ENCODE data around the gene PCDHGA1. TPM values are rescaled to one million over a fixed set of nuclear protein-coding genes. Genes with fewer than 3 reads are reported as not detected.
"Not testable (repeated sequence)": the region's sequence is repeated elsewhere in the genome, so short reads cannot be mapped to it uniquely, and the experiment has no call there.

PCDHGA1 gene
- total RNA-seq, 2 donors from 2014 or later: 0.31 TPM

DNA sequence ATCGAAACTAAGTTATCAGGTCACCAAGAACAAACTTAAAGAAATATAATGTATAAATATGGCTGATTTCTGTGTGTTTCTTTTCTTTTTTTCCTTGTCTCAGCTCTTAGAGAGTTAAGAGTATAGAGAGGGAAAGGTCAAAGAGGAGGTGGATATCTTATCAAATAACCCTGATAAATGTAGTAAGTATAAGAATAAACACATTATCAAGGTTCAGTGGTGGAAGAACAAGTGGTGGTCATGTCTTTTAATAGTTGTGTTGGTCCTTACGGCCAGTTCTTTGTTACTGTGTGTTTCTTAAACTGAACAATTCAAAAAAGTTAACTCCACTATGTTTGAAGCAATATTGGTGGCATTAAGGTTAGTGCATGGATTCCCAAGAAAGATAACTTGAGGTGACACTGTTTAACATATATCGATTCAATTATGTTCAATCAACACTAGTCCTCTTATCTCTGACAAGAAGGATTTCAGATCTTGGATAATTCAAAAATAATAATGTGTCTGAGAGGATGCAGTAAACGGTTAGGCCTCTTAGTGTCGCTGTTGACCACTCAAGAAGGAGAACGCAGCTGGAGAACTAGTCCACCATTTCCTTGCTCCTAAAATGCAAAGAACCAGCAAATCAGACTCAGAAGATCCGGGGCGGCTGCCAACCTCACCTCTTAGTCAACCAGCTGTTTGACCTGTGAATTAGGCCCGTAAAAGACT lies 13.1 kb downstream of the PCDHGA1 start, which contains the start of gene PCDHGA3:
TSS of gene PCDHGA3 (plus strand) at position 588 of the 711 bp plus-strand sequence. CDS start 205 bp downstream, outside the sequence.
- intact Hi-C loops (cut with DNase I, micrococcal nuclease): loop anchor here in 1 of 2 donors (10.0 kb wide), 1 partner anchor 51 kb away; the partner anchor contains the start of genes PCDHGA8 and PCDHGB5
- ATAC-seq: no peak

DNA sequence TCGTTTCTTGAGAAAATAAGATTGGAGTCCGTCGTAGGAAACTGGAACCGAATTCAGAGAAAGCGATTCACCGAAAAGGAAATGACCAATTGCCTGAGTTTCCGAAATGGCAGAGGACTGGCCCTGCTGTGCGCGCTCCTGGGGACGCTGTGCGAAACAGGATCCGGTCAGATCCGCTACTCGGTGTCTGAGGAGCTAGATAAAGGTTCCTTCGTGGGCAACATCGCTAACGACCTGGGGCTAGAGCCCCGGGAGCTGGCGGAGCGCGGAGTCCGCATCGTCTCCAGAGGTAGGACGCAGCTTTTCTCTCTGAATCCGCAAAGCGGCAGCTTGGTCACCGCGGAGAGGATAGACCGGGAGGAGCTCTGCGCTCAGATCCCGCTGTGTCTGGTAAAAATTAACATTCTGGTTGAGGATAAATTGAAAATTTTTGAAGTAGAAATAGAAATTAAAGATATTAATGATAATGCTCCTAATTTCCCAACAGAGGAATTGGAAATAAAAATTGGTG lies 13.7 kb downstream of the PCDHGA1 start:
- intact Hi-C loops (cut with DNase I, micrococcal nuclease): loop anchor here in 1 of 2 donors (10.0 kb wide), 1 partner anchor 51 kb away; the partner anchor contains the start of genes PCDHGA8 and PCDHGB5
- DNase-seq (no peak), ATAC-seq (no peak)

More for the DNA sequence above, 13.1 kb downstream of the PCDHGA1 start, which contains the start of gene PCDHGA3:
- no peak for DNase-seq

DNA sequence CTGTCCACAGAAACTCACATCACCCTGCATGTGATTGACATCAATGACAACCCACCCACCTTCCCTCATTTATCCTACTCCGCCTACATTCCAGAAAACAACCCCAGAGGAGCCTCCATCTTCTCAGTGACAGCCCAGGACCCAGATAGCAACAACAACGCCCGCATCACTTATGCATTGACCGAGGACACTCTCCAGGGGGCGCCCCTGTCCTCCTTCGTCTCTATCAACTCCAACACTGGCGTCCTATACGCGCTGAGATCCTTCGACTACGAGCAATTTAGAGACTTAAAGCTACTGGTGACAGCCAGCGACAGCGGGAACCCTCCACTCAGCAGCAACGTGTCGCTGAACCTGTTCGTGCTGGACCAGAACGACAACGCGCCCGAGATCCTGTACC lies 15.0 kb downstream of the PCDHGA1 start:
- no peak for ATAC-seq
- no peak for DNase-seq
- intact Hi-C loops (cut with DNase I, micrococcal nuclease): loop anchor here in 1 of 2 donors (10.0 kb wide), 1 partner anchor 49 kb away; the partner anchor contains the start of genes PCDHGA8 and PCDHGB5

DNA sequence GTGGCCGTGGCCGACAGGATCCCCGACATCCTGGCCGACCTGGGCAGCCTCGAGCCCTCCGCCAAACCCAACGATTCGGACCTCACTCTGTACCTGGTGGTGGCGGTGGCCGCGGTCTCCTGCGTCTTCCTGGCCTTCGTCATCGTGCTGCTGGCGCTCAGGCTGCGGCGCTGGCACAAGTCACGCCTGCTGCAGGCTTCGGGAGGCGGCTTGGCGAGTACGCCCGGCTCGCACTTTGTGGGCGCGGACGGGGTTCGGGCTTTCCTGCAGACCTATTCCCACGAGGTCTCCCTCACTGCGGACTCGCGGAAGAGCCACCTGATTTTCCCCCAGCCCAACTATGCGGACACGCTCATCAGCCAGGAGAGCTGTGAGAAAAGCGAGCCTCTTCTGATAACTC lies 15.7 kb downstream of the PCDHGA1 start:
- not testable (repeated sequence) for DNase-seq, ATAC-seq
- intact Hi-C loops (cut with DNase I, micrococcal nuclease): loop anchor here in 1 of 2 donors (10.0 kb wide), 1 partner anchor 49 kb away; the partner anchor contains the start of genes PCDHGA8 and PCDHGB5

DNA sequence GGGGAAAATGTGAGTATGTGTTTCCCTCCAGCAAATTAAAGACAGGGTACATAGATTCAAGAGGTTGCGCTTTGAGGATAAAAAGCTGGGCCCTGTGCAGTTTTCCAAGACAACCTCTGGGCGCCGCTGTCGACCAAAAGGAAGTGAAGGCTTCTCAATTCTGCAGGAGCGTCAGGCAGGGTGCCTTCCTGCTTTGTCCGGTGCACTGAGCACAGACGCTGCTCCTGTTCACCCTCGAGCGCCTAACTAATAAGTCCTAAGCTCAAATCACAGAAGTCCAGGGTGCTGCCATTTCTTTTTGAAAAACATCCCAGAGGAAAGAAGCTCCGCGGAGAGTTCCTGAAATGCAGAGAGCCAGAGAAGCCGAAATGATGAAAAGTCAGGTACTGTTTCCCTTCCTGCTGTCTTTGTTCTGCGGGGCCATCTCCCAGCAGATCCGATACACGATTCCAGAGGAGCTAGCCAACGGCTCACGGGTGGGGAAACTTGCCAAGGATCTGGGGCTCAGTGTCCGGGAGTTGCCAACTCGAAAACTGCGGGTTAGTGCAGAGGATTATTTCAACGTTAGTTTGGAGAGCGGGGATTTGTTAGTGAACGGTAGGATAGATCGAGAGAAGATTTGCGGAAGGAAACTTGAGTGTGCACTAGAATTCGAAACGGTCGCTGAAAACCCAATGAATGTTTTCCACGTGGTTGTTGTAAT lies 19.8 kb downstream of the PCDHGA1 start, which contains the start of gene PCDHGB1:
TSS of gene PCDHGB1 (plus strand) at position 183 of the 703 bp plus-strand sequence. CDS start at position 345, 162 bp downstream.
- ATAC-seq (peak; percentile 71), DNase-seq (peak in 1 of 2 donors; percentile 36)
- intact Hi-C loops (cut with DNase I, micrococcal nuclease): loop anchor here in 1 of 2 donors (10.0 kb wide), 1 partner anchor 45 kb away; the partner anchor contains the start of genes PCDHGA8 and PCDHGB5

DNA sequence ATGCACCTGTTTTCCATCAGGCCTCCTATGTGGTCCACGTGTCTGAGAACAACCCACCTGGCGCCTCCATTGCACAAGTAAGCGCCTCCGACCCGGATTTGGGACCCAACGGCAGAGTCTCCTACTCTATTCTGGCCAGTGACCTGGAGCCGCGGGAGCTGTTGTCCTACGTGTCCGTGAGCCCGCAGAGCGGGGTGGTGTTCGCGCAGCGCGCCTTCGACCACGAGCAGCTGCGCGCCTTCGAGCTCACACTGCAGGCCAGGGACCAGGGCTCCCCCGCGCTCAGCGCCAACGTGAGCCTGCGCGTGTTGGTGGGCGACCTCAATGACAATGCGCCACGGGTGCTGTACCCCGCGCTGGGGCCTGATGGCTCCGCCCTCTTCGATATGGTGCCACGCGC lies 21.3 kb downstream of the PCDHGA1 start:
- ATAC-seq (no peak), DNase-seq (no peak)
- intact Hi-C loops (cut with DNase I, micrococcal nuclease): no loop called here

DNA sequence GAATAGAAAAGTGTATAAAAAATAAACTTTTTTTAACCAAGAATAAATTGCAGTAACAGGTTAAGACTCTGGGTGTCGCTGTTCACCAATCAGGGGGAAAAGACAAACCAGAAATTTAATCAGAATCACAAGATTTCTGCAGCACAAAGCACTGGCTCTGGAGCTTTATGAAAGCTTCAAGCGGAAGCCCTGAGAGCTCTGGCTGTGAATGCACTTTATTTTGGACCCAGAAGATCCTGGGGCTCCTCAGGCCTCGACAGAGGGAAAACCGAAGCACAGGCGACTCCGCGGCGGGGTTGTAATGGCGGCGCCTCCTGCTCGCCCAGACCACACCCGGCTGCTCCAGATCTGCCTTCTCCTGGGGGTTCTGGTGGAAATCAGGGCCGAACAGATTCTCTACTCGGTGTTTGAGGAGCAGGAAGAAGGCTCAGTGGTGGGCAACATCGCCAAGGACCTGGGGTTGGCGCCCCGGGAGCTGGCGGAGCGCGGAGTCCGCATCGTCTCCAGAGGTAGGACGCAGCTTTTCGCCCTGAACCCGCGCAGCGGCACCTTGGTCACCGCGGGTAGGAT lies 24.7 kb downstream of the PCDHGA1 start, which contains the start of gene PCDHGA4:
TSS of gene PCDHGA4 (plus strand) at position 122 of the 570 bp plus-strand sequence. CDS start at position 209, 87 bp downstream.
- ATAC-seq: no peak
- no peak for DNase-seq
- intact Hi-C loops (cut with DNase I, micrococcal nuclease): no loop called here

DNA sequence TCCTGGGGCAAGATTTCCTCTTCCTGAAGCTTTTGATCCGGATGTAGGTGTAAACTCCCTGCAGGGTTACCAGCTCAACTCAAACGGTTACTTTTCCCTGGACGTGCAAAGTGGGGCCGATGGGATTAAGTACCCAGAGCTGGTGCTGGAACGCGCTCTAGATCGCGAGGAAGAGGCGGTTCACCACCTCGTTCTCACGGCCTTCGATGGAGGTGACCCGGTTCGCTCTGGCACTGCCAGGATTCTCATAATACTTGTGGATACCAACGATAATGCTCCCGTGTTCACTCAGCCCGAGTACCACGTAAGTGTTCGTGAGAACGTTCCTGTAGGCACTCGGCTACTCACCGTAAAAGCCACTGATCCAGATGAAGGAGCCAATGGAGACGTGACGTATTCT lies 25.3 kb downstream of the PCDHGA1 start:
- ATAC-seq (no peak), DNase-seq (no peak)
- intact Hi-C loops (cut with DNase I, micrococcal nuclease): no loop called here

DNA sequence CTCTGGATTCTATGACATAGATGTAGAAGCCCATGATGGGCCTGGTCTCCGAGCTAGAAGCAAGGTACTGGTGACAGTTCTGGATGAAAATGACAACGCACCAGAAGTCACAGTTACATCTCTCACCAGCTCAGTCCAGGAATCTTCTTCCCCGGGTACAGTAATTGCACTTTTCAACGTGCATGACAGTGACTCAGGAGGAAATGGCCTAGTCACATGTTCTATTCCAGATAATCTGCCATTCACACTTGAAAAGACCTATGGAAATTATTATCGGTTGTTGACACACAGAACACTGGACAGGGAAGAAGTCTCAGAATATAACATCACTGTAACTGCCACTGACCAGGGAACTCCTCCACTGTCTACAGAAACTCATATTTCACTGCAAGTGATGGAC lies 25.8 kb downstream of the PCDHGA1 start:
- no peak for ATAC-seq
- intact Hi-C loops (cut with DNase I, micrococcal nuclease): no loop called here
- no peak for DNase-seq

DNA sequence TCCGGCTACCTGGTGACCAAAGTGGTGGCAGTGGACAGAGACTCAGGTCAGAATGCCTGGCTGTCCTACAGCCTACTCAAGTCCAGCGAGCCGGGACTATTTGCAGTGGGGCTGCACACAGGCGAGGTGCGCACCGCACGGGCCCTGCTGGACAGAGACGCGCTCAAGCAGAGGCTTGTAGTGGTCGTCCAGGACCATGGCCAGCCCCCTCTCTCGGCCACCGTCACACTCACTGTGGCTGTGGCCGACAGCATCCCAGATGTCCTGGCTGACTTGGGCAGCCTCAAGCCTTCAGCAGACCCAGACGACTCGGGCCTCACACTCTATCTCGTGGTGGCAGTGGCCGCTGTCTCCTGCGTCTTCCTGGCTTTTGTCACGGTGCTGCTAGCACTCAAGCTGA lies 26.6 kb downstream of the PCDHGA1 start:
- intact Hi-C loops (cut with DNase I, micrococcal nuclease): no loop called here
- ATAC-seq (no peak), DNase-seq (no peak)

DNA sequence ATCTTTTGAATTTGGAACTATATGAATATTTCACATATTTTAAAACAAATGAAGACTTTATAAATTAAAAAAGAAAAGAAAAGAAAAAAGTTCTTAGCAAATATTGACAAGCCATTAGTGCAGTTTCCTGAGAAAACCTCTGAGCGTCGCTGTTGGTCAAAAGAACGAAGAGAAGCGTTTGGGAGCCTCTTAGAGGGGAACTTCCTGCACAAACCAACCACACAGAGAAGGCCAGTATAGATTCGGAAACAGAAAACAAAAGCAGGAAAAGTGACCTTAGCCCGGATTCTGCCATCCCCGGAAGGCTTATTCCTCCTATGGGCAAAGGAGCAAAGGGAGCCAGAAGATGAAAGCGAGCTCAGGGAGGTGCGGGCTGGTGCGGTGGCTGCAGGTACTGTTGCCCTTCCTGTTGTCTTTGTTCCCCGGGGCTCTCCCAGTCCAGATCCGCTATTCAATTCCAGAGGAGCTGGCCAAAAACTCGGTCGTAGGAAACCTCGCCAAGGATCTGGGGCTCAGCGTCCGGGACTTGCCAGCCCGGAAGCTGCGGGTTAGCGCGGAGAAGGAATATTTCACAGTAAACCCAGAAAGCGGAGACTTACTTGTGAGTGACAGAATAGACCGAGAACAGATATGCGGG lies 29.6 kb downstream of the PCDHGA1 start, which contains the start of gene PCDHGB2:
TSS of gene PCDHGB2 (plus strand) at position 205 of the 637 bp plus-strand sequence. CDS start at position 347, 142 bp downstream.
- intact Hi-C loops (cut with DNase I, micrococcal nuclease): no loop called here
- DNase-seq: no peak
- ATAC-seq: peak; percentile 35

DNA sequence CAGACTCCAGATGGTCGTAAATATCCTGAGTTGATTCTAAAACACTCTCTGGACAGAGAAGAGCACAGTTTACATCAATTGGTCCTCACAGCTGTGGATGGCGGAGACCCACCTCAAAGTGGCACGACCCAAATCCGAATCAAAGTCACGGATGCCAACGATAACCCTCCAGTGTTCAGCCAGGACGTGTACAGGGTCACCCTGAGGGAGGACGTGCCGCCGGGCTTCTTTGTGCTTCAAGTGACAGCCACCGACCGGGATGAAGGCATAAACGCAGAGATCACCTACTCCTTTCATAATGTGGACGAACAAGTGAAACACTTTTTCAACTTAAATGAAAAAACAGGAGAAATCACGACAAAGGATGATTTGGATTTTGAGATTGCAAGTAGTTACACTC lies 30.4 kb downstream of the PCDHGA1 start:
- intact Hi-C loops (cut with DNase I, micrococcal nuclease): no loop called here
- no peak for DNase-seq
- ATAC-seq: no peak

DNA sequence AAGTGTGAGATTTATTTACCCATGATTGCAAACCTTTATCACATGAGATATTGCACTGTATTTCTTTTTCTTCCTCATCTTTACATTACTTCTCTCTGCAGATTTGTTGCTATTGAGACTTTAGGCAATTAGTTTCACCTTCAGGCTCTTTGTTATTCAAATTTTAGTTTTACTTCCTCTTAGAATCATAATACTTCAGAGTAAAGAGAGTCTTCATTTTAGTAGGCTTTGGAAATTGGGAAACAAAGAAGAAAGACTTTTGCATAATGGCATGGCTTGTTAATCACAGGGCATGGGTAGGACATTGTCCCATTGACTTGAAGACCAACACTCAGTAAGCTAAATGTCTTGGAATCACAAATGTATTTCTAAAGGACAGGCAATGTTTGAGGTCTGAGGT lies 32.4 kb downstream of the PCDHGA1 start:
- intact Hi-C loops (cut with DNase I, micrococcal nuclease): no loop called here
- ATAC-seq: no peak

DNA sequence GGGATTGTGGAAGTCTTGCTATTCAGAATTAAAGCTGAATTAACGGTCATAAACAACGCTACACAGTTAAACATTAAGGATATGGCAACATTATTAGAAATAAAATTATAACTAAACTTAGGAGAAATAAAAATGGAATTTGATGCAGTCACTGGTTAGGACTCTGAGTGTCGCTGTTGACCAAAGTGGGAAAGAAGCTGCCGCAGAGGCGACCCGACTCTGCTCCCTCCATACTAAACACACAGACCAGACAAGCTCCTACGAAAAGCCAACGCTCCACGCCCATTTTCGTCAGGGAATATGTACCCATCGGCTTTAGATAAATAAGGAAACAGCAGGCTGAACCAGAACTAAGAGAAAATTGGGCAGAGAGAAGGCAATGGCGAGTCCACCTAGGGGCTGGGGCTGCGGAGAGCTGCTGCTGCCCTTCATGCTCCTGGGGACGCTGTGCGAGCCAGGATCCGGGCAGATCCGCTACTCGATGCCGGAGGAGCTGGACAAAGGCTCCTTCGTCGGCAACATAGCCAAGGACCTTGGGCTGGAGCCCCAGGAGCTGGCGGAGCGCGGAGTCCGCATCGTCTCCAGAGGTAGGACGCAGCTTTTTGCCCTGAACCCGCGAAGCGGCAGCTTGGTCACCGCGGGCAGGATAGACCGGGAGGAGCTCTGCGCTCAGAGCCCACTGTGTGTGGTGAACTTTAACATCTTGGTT lies 33.8 kb downstream of the PCDHGA1 start, which contains the start of gene PCDHGA5:
TSS of gene PCDHGA5 (plus strand) at position 211 of the 709 bp plus-strand sequence. CDS start at position 380, 169 bp downstream.
- ATAC-seq (no peak), DNase-seq (no peak)
- intact Hi-C loops (cut with DNase I, micrococcal nuclease): no loop called here

More for the DNA sequence above, 32.4 kb downstream of the PCDHGA1 start:
- DNase-seq: no peak

DNA sequence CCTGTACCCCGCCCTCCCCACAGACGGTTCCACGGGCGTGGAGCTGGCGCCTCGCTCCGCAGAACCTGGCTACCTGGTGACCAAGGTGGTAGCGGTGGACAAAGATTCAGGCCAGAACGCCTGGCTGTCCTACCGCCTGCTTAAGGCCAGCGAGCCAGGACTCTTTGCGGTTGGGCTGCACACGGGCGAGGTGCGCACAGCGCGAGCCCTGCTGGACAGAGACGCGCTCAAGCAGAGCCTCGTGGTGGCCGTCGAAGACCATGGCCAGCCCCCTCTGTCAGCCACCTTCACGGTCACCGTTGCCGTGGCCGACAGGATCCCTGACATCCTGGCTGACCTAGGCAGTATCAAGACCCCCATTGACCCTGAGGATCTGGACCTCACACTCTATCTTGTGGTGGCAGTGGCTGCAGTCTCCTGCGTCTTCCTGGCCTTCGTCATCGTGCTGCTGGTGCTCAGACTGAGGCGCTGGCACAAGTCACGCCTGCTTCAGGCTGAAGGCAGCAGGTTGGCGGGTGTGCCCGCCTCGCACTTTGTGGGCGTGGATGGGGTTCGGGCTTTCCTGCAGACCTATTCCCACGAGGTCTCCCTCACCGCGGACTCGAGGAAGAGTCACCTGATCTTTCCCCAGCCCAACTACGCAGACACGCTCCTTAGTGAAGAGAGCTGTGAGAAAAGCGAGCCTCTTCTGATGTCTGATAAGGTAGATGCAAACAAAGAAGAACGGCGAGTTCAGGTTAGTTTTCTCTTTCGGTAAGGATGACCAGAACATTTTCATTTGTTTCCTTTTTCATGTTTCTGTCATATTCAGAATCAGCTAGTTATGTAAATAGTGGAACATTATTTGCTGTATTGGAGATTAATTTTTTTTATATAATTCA lies 35.9 kb downstream of the PCDHGA1 start:
- no peak for DNase-seq

DNA sequence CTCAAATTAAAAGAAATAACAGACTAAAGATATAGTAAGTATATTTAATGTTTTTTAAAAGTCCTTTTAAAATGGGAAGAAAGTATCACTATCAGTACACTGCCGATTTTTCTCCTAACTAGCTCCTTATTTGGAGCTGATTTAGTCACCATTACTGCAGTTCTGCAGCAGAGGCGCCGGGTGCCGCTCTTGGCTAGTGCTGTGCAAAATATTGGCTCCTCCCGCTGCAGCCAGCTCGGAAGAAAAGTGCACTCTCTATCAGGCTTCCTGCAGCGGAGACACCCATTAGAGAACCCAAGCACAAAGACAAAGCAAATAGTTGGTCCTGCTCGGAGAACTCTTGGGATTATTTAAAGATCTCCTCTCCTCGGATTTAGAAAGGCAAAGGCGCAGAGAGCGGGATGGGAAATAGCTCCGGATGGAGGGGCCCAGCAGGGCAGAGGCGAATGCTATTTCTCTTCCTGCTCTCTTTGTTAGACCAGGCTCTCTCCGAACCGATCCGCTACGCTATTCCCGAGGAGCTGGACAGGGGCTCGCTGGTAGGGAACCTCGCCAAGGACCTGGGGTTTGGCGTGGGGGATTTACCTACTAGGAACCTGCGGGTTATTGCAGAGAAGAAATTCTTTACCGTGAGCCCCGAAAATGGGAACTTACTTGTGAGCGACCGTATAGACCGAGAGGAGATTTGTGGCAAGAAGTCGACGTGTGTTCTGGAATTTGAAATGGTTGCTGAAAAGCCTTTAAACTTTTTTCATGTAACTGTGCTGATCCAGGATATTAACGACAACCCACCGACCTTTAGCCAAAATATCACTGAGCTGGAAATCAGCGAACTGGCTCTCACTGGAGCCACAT lies 39.9 kb downstream of the PCDHGA1 start, which contains the start of gene PCDHGB3:
TSS of gene PCDHGB3 (plus strand) at position 249 of the 855 bp plus-strand sequence. CDS start at position 402, 153 bp downstream.
- peak; percentile 71 for ATAC-seq
- intact Hi-C loops (cut with DNase I, micrococcal nuclease): no loop called here
- DNase-seq: peak in 1 of 2 donors; percentile 41

More for the DNA sequence above, 35.9 kb downstream of the PCDHGA1 start:
- ATAC-seq: no peak
- intact Hi-C loops (cut with DNase I, micrococcal nuclease): no loop called here
